H9 (cell line): ENCODE results near the gene PCGF2. TPM values are rescaled to one million over a fixed set of nuclear protein-coding genes. Genes with fewer than 3 reads are reported as not detected.

ENCODE experiments used
- DNase-seq: peaks from one replicate; pipeline ENCODE4 v3.0.0-alpha.2; 2017
- H2AFZ ChIP-seq: one replicate; pipeline ENCODE4 v1.6.1; 2013; ENCODE audit warnings: mild to moderate bottlenecking, low read length, control low read depth, moderate library complexity
- H2AK5ac ChIP-seq: 2 replicates; pipeline ENCODE4 v1.6.1; 2013; ENCODE audit warnings: low read length, control low read depth, mixed read lengths; ENCODE audit not compliant: insufficient read length
- H2BK120ac ChIP-seq: one replicate; pipeline ENCODE4 v1.6.1; 2013; ENCODE audit warnings: low read depth, mild to moderate bottlenecking, low read length, control low read depth, inconsistent platforms; ENCODE audit not compliant: poor library complexity, severe bottlenecking
- H2BK12ac ChIP-seq: 2 replicates; pipeline ENCODE4 v1.6.1; 2013; ENCODE audit warnings: low read length, control low read depth, mixed read lengths, low read depth; ENCODE audit not compliant: insufficient read length
- H2BK15ac ChIP-seq: 2 replicates; pipeline ENCODE4 v1.6.1; 2013; ENCODE audit warnings: low read depth, low read length, control low read depth
- H2BK20ac ChIP-seq: one replicate; pipeline ENCODE4 v1.6.1; 2013; ENCODE audit warnings: low read depth, mild to moderate bottlenecking, low read length, control low read depth, inconsistent platforms; ENCODE audit not compliant: poor library complexity, severe bottlenecking
- H2BK5ac ChIP-seq: 2 replicates; pipeline ENCODE4 v1.6.1; 2013; ENCODE audit warnings: low read length, control low read depth, mixed read lengths; ENCODE audit not compliant: insufficient read length
- H3K14ac ChIP-seq: 2 replicates; pipeline ENCODE4 v1.6.1; 2013; ENCODE audit warnings: low read length, control low read depth; ENCODE audit not compliant: insufficient read depth
- H3K18ac ChIP-seq: 2 replicates; pipeline ENCODE4 v1.6.1; 2013; ENCODE audit warnings: low read depth, mild to moderate bottlenecking, mixed read lengths, low read length, control low read depth; ENCODE audit not compliant: insufficient read length
- H3K23ac ChIP-seq: 2 replicates; pipeline ENCODE4 v1.6.1; 2013; ENCODE audit warnings: low read length, control low read depth, mixed read lengths, low read depth; ENCODE audit not compliant: insufficient read length
- H3K23me2 ChIP-seq: 2 replicates; pipeline ENCODE4 v1.6.1; 2013; ENCODE audit warnings: low read depth, mild to moderate bottlenecking, mixed read lengths, low read length, control low read depth; ENCODE audit not compliant: insufficient read length, poor library complexity, severe bottlenecking
- H3K27ac ChIP-seq: 2 replicates; pipeline ENCODE4 v1.5.1; 2013; ENCODE audit warnings: low read length, control low read depth, mixed read lengths, low read depth; ENCODE audit not compliant: insufficient read length
- H3K27me3 ChIP-seq: 2 replicates; pipeline ENCODE4 v1.6.1; 2013; ENCODE audit warnings: low read length, control low read depth, inconsistent platforms; ENCODE audit not compliant: insufficient read depth
- H3K4ac ChIP-seq: 2 replicates; pipeline ENCODE4 v1.6.1; 2013; ENCODE audit warnings: low read depth, mild to moderate bottlenecking, control low read depth, inconsistent platforms, low read length, moderate library complexity
- H3K4me1 ChIP-seq: 2 replicates; pipeline ENCODE4 v1.6.1; 2013; ENCODE audit warnings: low read length, control low read depth, inconsistent platforms; ENCODE audit not compliant: insufficient read depth
- H3K4me2 ChIP-seq: 2 replicates; pipeline ENCODE4 v1.6.1; 2013; ENCODE audit warnings: low read length, control low read depth, mixed read lengths; ENCODE audit not compliant: insufficient read length, insufficient read depth
- H3K56ac ChIP-seq: 2 replicates; pipeline ENCODE4 v1.6.1; 2013; ENCODE audit warnings: low read depth, mild to moderate bottlenecking, mixed read lengths, low read length, control low read depth; ENCODE audit not compliant: insufficient read length
- H3K79me1 ChIP-seq: 2 replicates; pipeline ENCODE4 v1.6.1; 2013; ENCODE audit warnings: low read depth, mild to moderate bottlenecking, moderate library complexity, low read length, control low read depth, inconsistent platforms; ENCODE audit not compliant: insufficient read depth, poor library complexity, severe bottlenecking
- H3K79me2 ChIP-seq: 2 replicates; pipeline ENCODE4 v1.6.1; 2013; ENCODE audit warnings: low read length, control low read depth, inconsistent platforms; ENCODE audit not compliant: insufficient read depth
- H3K9ac ChIP-seq: 2 replicates; pipeline ENCODE4 v1.6.1; 2013; ENCODE audit warnings: low read length, control low read depth, mixed read lengths; ENCODE audit not compliant: insufficient read length; ENCODE audit errors: extremely low read depth
- H3K9me3 ChIP-seq: one replicate; pipeline ENCODE4 v1.6.1; 2013; ENCODE audit warnings: low read depth, low read length, inconsistent platforms; ENCODE audit not compliant: control insufficient read depth
- H3T11ph ChIP-seq: one replicate; pipeline ENCODE4 v1.6.1; 2013; ENCODE audit warnings: mild to moderate bottlenecking, low read length, control low read depth, inconsistent platforms
- H4K20me1 ChIP-seq: one replicate; pipeline ENCODE4 v1.6.1; 2013; ENCODE audit not compliant: control insufficient read depth, insufficient read length, insufficient read depth
- H4K5ac ChIP-seq: 2 replicates; pipeline ENCODE4 v1.6.1; 2013; ENCODE audit warnings: low read depth, mild to moderate bottlenecking, mixed read lengths, low read length, control low read depth; ENCODE audit not compliant: insufficient read length
- H4K8ac ChIP-seq: replicated peaks from 2 replicates; pipeline ENCODE4 v1.6.1; 2013; ENCODE audit warnings: low read length, control low read depth, mixed read lengths, low read depth; ENCODE audit not compliant: insufficient read length
- H4K91ac ChIP-seq: 2 replicates; pipeline ENCODE4 v1.6.1; 2013; ENCODE audit warnings: low read depth, mild to moderate bottlenecking, moderate library complexity, mixed read lengths, low read length, control low read depth; ENCODE audit not compliant: insufficient read length
- H3K27ac Mint-ChIP-seq, 3 experiments: 2 replicates in 2 of 3; 3 replicates in 1 of 3; pipeline ENCODE4 v1.8.0; 2020 to 2021; ENCODE audit warnings: mixed read lengths in 3 of 3, mild to moderate bottlenecking in 1 of 3, moderate library complexity in 1 of 3
- H3K27me3 Mint-ChIP-seq: 2 replicates; pipeline ENCODE4 v1.8.0; 2021; ENCODE audit warnings: low read depth, mild to moderate bottlenecking, moderate library complexity, mixed read lengths
- H3K36me3 Mint-ChIP-seq, 3 experiments: 2 replicates in 2 of 3; 3 replicates in 1 of 3; pipeline ENCODE4 v1.8.0; 2020 to 2021; ENCODE audit warnings: low read depth in 3 of 3, mixed read lengths in 3 of 3; ENCODE audit not compliant: insufficient read depth in 1 of 3
- H3K4me1 Mint-ChIP-seq, 2 experiments: 2 replicates each; pipeline ENCODE4 v1.8.0; 2020; ENCODE audit warnings: mixed read lengths in 2 of 2
- H3K4me3 Mint-ChIP-seq, 2 experiments: 2 replicates in 1 of 2; 3 replicates in 1 of 2; pipeline ENCODE4 v1.8.0; 2020 to 2021; ENCODE audit warnings: mild to moderate bottlenecking in 2 of 2, mixed read lengths in 2 of 2, moderate library complexity in 1 of 2
- H3K9me3 Mint-ChIP-seq, 2 experiments: 2 replicates in 1 of 2; 3 replicates in 1 of 2; pipeline ENCODE4 v1.8.0; 2020; ENCODE audit warnings: mild to moderate bottlenecking in 2 of 2, mixed read lengths in 2 of 2, moderate library complexity in 1 of 2
- CTCF ChIP-seq: fragments of 200-600 bp; sonication (generic); conservative IDR thresholded peaks from 3 replicates; pipeline ENCODE4 v1.8.0; 2021; ENCODE audit warnings: antibody characterized with exemption, mild to moderate bottlenecking
- WGBS: extraction: QIAGEN DNeasy Blood & Tissue Kit; methylation state at CpG from one replicate; pipeline ENCODE4 v1.1.7; 2013; ENCODE audit warnings: missing lambda C conversion rate, low lambda C conversion rate, mixed read lengths; ENCODE audit not compliant: insufficient read length; ENCODE audit errors: extremely low coverage; 5-methylcytosine and 5-hydroxymethylcytosine counted together
- total RNA-seq: library from RNA; stranded (reverse); gene quantifications from 2 replicates; pipeline ENCODE4 v1.2.1, GENCODE V29; 2021

Gene PCGF2
- total RNA-seq, 1 experiment from 2014 or later, result 106 TPM

- H3K79me1 ChIP-seq, result peaks cover 3% of the 10 kb centered on the region
- no peak overlapping the region; a peak in 1 of 7 replicates for H3K27ac Mint-ChIP-seq
Observed at GRCh38 chr17:38794221-38794620, 46.1 kb upstream of the PCGF2 start.

More at GRCh38 chr17:38794221-38794620, 46.1 kb upstream of the PCGF2 start:
- no peak overlapping the region for H3K23ac ChIP-seq
- H4K91ac ChIP-seq, result no peak overlapping the region
- no peaks in the 10 kb centered on the region; the same call in 1 of the 2 replicates for H3K4me1 ChIP-seq
- H4K8ac ChIP-seq, result no peak overlapping the region
- peaks cover 26% of the 10 kb centered on the region; the same call in 1 of the 2 replicates for H3K79me2 ChIP-seq
- no peak overlapping the region for H2BK5ac ChIP-seq
- H3K4ac ChIP-seq, result no peak overlapping the region
- no peak for TF ChIP-seq CTCF
- no peak overlapping the region for H3K4me2 ChIP-seq
- H2BK20ac ChIP-seq, result no peak overlapping the region
- Mint-ChIP-seq H3K4me1 (peaks cover 33 to 34% of the 10 kb centered on the region in 2 experiments), H3K27me3 (no peaks in the 10 kb centered on the region; the same call in 1 of the 2 replicates), H3K4me3 (no peak overlapping the region), H3K36me3 (peaks cover 10 to 38% (median 23%) of the 10 kb centered on the region in 3 experiments), H3K9me3 (peaks cover 0 to 3% of the 10 kb centered on the region in 2 experiments; a peak in 1 of 5 replicates)
- no peak overlapping the region for H4K5ac ChIP-seq
- no peak overlapping the region for H3K18ac ChIP-seq
- WGBS, result no CpG with 5 or more reads among the region's 5 CpGs
- H2BK120ac ChIP-seq, result no peak overlapping the region
- H2AFZ ChIP-seq, result no peak overlapping the region
- H3K23me2 ChIP-seq, result peaks cover 5% of the 10 kb centered on the region
- no peak overlapping the region for H2BK12ac ChIP-seq
- H3K27me3 ChIP-seq, result no peaks in the 10 kb centered on the region
- H3K14ac ChIP-seq, result no peak overlapping the region
- no peaks in the 10 kb centered on the region for H3K9me3 ChIP-seq
- H2AK5ac ChIP-seq, result no peak overlapping the region
- H3K56ac ChIP-seq, result no peak overlapping the region
- DNase-seq, result no peak
- no peak overlapping the region for H2BK15ac ChIP-seq
- no peak overlapping the region for H3T11ph ChIP-seq
- H4K20me1 ChIP-seq, result no peaks in the 10 kb centered on the region
- no peak overlapping the region for H3K9ac ChIP-seq
- no peak overlapping the region for H3K27ac ChIP-seq
